Mesendoderm (in vitro differentiated cells): ENCODE data around the gene TIMM13.

ENCODE experiments used
- DNase-seq: peaks from one replicate; pipeline ENCODE4 v3.0.0; 2013
- H2AK5ac ChIP-seq: 2 replicates; pipeline ENCODE4 v1.6.1; 2013; ENCODE audit warnings: low read length, inconsistent platforms
- H2BK120ac ChIP-seq: 2 replicates; pipeline ENCODE4 v1.6.1; 2013; ENCODE audit warnings: low read depth, mild to moderate bottlenecking, low read length, moderate library complexity, mixed read lengths
- H2BK15ac ChIP-seq: replicated peaks from 2 replicates; pipeline ENCODE4 v1.6.1; 2013; ENCODE audit warnings: low read depth, mild to moderate bottlenecking, moderate library complexity
- H2BK5ac ChIP-seq: 2 replicates; pipeline ENCODE4 v1.6.1; 2013; ENCODE audit warnings: low read length, inconsistent platforms
- H3K18ac ChIP-seq: 2 replicates; pipeline ENCODE4 v1.6.1; 2013; ENCODE audit warnings: mild to moderate bottlenecking, low read length, mixed read lengths
- H3K23ac ChIP-seq: one replicate; pipeline ENCODE4 v1.6.1; 2013; ENCODE audit warnings: low read length
- H3K27ac ChIP-seq: 2 replicates; pipeline ENCODE4 v1.5.1; 2013; ENCODE audit warnings: low read depth, mild to moderate bottlenecking, inconsistent platforms, low read length, moderate library complexity
- H3K27me3 ChIP-seq: 2 replicates; pipeline ENCODE4 v1.6.1; 2013; ENCODE audit warnings: low read length, control low read depth, mild to moderate bottlenecking, inconsistent platforms; ENCODE audit not compliant: insufficient read depth, poor library complexity
- H3K36me3 ChIP-seq: 2 replicates; pipeline ENCODE4 v1.6.1; 2013; ENCODE audit warnings: low read length, inconsistent platforms; ENCODE audit not compliant: control insufficient read depth, insufficient read depth
- H3K4ac ChIP-seq: one replicate; pipeline ENCODE4 v1.6.1; 2013; ENCODE audit warnings: low read depth, mild to moderate bottlenecking, low read length, moderate library complexity
- H3K4me1 ChIP-seq: 2 replicates; pipeline ENCODE4 v1.6.1; 2013; ENCODE audit warnings: low read depth, low read length, inconsistent platforms; ENCODE audit not compliant: control insufficient read depth
- H3K4me2 ChIP-seq: 2 replicates; pipeline ENCODE4 v1.6.1; 2013; ENCODE audit warnings: low read length
- H3K4me3 ChIP-seq: 2 replicates; pipeline ENCODE4 v1.5.1; 2013; ENCODE audit warnings: mild to moderate bottlenecking, low read length
- H3K56ac ChIP-seq: one replicate; pipeline ENCODE4 v1.6.1; 2013; ENCODE audit warnings: low read length
- H3K79me1 ChIP-seq: 2 replicates; pipeline ENCODE4 v1.6.1; 2013; ENCODE audit warnings: low read length, inconsistent platforms
- H3K79me2 ChIP-seq: 2 replicates; pipeline ENCODE4 v1.6.1; 2013; ENCODE audit warnings: mild to moderate bottlenecking, low read length; ENCODE audit not compliant: control insufficient read depth, insufficient read depth
- H3K9ac ChIP-seq: 2 replicates; pipeline ENCODE4 v1.6.1; 2013; ENCODE audit warnings: low read length, inconsistent platforms
- H4K5ac ChIP-seq: one replicate; pipeline ENCODE4 v1.6.1; 2013; ENCODE audit warnings: low read length
- H4K8ac ChIP-seq: one replicate; pipeline ENCODE4 v1.6.1; 2013; ENCODE audit warnings: low read depth, mild to moderate bottlenecking, control low read depth, low read length, moderate library complexity
- WGBS: extraction: QIAGEN DNeasy Blood & Tissue Kit; methylation state at CpG from one replicate; pipeline ENCODE4 v1.1.7; 2013; ENCODE audit warnings: low lambda C conversion rate, missing lambda C conversion rate; ENCODE audit not compliant: insufficient coverage; ENCODE audit errors: extremely low coverage; 5-methylcytosine and 5-hydroxymethylcytosine counted together

The TIMM13 gene

DNA sequence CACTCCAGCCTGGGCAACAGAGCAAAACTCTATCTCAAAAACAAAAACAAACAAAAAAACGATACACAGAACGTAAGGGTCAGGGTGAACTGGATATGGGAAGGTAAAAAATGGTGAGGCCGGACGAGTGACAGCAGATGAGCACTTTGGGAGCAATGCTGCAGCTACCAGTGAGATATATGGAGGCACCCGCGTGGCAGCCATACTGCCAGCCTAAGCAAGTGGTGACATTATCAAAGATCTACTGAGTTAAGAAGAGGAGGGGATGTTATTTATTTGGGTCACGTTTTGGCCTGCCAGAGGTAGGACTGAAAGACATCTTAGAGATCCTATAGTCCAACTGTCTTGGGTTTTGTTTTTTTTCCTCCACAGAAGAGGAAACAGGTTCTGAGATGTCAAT lies 14.2 kb downstream of the TIMM13 start:
- no peak overlapping the region for H3K4ac ChIP-seq
- no peak overlapping the region for H3K27ac ChIP-seq
- H3K4me1 ChIP-seq, result no peaks in the 10 kb centered on the region
- H4K5ac ChIP-seq, result no peak overlapping the region
- no peak overlapping the region for H4K8ac ChIP-seq
- H3K79me1 ChIP-seq, result no peaks in the 10 kb centered on the region
- no peak overlapping the region for H3K9ac ChIP-seq
- no peak overlapping the region for H2BK120ac ChIP-seq
- no peak overlapping the region for H2BK5ac ChIP-seq
- no peaks in the 10 kb centered on the region for H3K36me3 ChIP-seq
- no peak overlapping the region for H2AK5ac ChIP-seq
- no peak overlapping the region for H3K23ac ChIP-seq
- WGBS, result no CpG with 5 or more reads among the region's 7 CpGs
- no peaks in the 10 kb centered on the region for H3K27me3 ChIP-seq
- no peak overlapping the region for H2BK15ac ChIP-seq
- no peak for DNase-seq
- no peak overlapping the region for H3K4me2 ChIP-seq
- H3K4me3 ChIP-seq, result no peak overlapping the region
- no peak overlapping the region for H3K18ac ChIP-seq
- H3K79me2 ChIP-seq, result no peaks in the 10 kb centered on the region
- H3K56ac ChIP-seq, result no peak overlapping the region

DNA sequence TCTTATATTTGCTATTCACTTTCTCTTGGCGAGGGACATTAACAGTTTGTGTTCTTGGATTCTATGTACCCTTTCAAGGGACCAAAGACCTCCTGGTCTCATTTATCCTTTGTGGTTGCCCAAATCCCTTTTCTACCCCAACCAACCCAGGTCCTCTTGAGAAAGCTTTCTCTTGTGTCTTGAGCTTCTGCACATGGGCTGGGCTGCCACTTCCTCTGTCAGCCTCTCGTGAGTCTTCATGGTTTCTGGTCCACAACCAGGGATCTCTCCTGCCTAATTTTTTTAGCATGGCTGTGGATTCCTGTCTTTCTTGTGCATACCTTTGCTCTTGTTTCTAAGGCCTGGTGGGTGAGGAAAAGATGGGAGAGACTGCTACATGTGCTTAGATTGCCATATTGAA lies 14.9 kb downstream of the TIMM13 start:
- Histone ChIP-seq H3K79me1 (no peaks in the 10 kb centered on the region), H2BK15ac (no peak overlapping the region), H3K56ac (no peak overlapping the region), H3K27me3 (no peaks in the 10 kb centered on the region), H2AK5ac (no peak overlapping the region), H4K8ac (no peak overlapping the region), H4K5ac (no peak overlapping the region), H3K27ac (no peak overlapping the region), H2BK5ac (no peak overlapping the region), H3K23ac (no peak overlapping the region), H3K4ac (no peak overlapping the region), H3K36me3 (no peaks in the 10 kb centered on the region), H2BK120ac (no peak overlapping the region), H3K79me2 (no peaks in the 10 kb centered on the region), H3K9ac (no peak overlapping the region), H3K18ac (no peak overlapping the region), H3K4me2 (no peak overlapping the region), H3K4me3 (no peak overlapping the region), H3K4me1 (no peaks in the 10 kb centered on the region)
- no CpG with 5 or more reads among the region's 2 CpGs for WGBS
- no peak for DNase-seq

DNA sequence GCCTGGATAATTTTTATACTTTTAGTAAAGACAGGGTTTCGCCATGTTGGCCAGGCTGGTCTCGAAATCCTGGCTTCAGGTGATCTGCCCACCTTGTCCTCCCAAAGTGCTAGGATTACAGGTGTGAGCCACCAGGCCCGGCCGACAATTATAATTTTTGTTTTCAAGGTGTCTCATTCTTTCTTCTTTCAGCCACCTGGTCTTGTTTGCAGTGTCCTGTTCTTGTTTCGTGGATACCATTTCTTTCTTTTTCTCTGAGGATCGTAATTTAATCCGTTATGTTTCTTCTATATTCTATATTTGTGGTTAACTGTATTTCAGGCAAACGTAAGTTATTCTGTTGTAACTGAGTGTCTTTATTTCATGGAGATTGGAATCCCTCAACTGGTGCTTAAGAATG lies 15.7 kb downstream of the TIMM13 start:
- Histone ChIP-seq H3K9ac (no peak overlapping the region), H3K23ac (no peak overlapping the region), H3K4me3 (no peak overlapping the region), H3K56ac (no peak overlapping the region), H4K5ac (no peak overlapping the region), H2BK120ac (no peak overlapping the region), H2BK5ac (no peak overlapping the region), H4K8ac (no peak overlapping the region), H3K27me3 (no peaks in the 10 kb centered on the region), H2BK15ac (no peak overlapping the region), H3K79me2 (no peaks in the 10 kb centered on the region), H3K27ac (no peak overlapping the region), H3K36me3 (no peaks in the 10 kb centered on the region), H3K79me1 (no peaks in the 10 kb centered on the region), H3K4me1 (no peaks in the 10 kb centered on the region), H2AK5ac (no peak overlapping the region), H3K18ac (no peak overlapping the region), H3K4ac (no peak overlapping the region), H3K4me2 (no peak overlapping the region)
- WGBS, result no CpG with 5 or more reads among the region's 8 CpGs
- DNase-seq, result no peak

DNA sequence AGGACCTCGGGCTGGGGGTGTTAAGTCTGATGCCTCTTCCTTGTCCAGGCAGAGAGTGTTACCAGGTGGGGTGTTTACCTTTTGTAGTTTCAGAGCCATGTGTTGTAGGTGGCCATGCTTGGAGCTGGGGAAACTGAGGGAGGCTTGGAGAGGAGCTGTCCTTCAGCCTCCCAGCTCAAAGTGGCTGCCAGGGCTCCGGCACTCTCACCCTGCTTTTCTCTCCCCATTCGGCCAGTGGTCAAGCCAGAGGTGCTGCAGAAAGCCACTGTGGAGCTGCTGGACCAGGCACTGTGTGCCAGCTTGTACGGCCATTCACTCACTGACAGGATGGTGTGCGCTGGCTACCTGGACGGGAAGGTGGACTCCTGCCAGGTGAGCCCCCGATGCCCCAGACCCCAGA lies 17.4 kb downstream of the TIMM13 start:
- no peak overlapping the region for H3K9ac ChIP-seq
- H4K5ac ChIP-seq, result no peak overlapping the region
- no peak overlapping the region for H2AK5ac ChIP-seq
- no peak overlapping the region for H4K8ac ChIP-seq
- H3K79me1 ChIP-seq, result no peaks in the 10 kb centered on the region
- no CpG with 5 or more reads among the region's 7 CpGs for WGBS
- H3K27me3 ChIP-seq, result no peaks in the 10 kb centered on the region
- no peak overlapping the region for H3K56ac ChIP-seq
- no peak overlapping the region for H3K4ac ChIP-seq
- no peaks in the 10 kb centered on the region for H3K79me2 ChIP-seq
- no peak for DNase-seq
- no peak overlapping the region for H3K18ac ChIP-seq
- H3K27ac ChIP-seq, result no peak overlapping the region
- H3K23ac ChIP-seq, result no peak overlapping the region
- no peak overlapping the region for H2BK15ac ChIP-seq
- no peak overlapping the region for H3K4me3 ChIP-seq
- no peak overlapping the region for H2BK5ac ChIP-seq
- no peak overlapping the region for H2BK120ac ChIP-seq
- H3K4me2 ChIP-seq, result no peak overlapping the region
- no peaks in the 10 kb centered on the region for H3K36me3 ChIP-seq
- no peaks in the 10 kb centered on the region for H3K4me1 ChIP-seq

DNA sequence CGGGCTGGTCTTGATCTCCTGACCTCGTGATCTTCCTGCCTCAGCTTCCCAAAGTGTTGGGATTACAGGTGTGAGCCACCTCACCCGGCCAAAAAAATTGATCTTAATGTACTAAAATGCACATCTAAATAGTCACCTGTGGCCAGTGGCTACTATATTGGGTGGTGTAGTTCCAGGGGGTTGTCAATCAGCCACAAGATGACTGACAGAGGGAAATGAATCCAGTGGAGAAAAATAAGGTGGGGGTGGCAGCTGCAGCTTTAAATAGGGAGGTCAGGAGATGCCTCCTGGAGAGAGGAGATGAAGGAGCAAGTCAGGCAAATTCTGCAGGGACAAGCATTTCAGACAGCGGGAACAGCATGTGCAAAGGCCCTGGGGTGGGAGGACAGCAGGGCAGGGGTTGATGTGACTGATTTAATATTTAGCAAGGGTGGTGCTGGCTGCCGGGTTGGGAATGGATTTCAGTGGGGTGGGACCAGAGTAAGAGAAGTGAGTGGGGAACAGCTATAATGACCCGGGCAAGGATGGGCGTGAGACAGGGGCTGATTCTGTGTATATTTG lies 18.0 kb downstream of the TIMM13 start:
- no peak overlapping the region for H3K9ac ChIP-seq
- H4K5ac ChIP-seq, result no peak overlapping the region
- H3K79me1 ChIP-seq, result no peaks in the 10 kb centered on the region
- H3K23ac ChIP-seq, result no peak overlapping the region
- H3K4me3 ChIP-seq, result no peak overlapping the region
- H3K4ac ChIP-seq, result no peak overlapping the region
- H2BK15ac ChIP-seq, result no peak overlapping the region
- H3K36me3 ChIP-seq, result no peaks in the 10 kb centered on the region
- DNase-seq, result no peak
- no peaks in the 10 kb centered on the region for H3K79me2 ChIP-seq
- no peak overlapping the region for H2AK5ac ChIP-seq
- WGBS, result no CpG with 5 or more reads among the region's 7 CpGs
- no peak overlapping the region for H2BK120ac ChIP-seq
- H4K8ac ChIP-seq, result no peak overlapping the region
- H3K56ac ChIP-seq, result no peak overlapping the region
- H3K27ac ChIP-seq, result no peak overlapping the region
- no peaks in the 10 kb centered on the region for H3K27me3 ChIP-seq
- H3K4me1 ChIP-seq, result no peaks in the 10 kb centered on the region
- no peak overlapping the region for H3K4me2 ChIP-seq
- no peak overlapping the region for H3K18ac ChIP-seq
- H2BK5ac ChIP-seq, result no peak overlapping the region

DNA sequence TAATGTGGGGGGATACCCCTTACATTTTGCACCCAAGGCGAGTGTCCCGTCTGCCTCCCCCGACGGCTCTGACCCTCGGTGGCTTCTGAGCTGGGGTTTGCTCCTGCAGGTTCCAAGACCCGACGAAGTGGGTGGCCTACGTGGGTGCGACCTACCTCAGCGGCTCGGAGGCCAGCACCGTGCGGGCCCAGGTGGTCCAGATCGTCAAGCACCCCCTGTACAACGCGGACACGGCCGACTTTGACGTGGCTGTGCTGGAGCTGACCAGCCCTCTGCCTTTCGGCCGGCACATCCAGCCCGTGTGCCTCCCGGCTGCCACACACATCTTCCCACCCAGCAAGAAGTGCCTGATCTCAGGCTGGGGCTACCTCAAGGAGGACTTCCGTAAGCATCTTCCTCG lies 19.1 kb downstream of the TIMM13 start:
- Histone ChIP-seq H3K4ac (no peak overlapping the region), H3K4me3 (no peak overlapping the region), H2BK5ac (no peak overlapping the region), H2AK5ac (no peak overlapping the region), H3K56ac (no peak overlapping the region), H3K18ac (no peak overlapping the region), H3K27ac (no peak overlapping the region), H3K79me1 (no peaks in the 10 kb centered on the region), H3K79me2 (no peaks in the 10 kb centered on the region), H4K5ac (no peak overlapping the region), H3K36me3 (no peaks in the 10 kb centered on the region), H3K4me1 (no peaks in the 10 kb centered on the region), H3K4me2 (no peak overlapping the region), H3K27me3 (no peaks in the 10 kb centered on the region), H2BK120ac (no peak overlapping the region), H3K9ac (no peak overlapping the region), H2BK15ac (no peak overlapping the region), H4K8ac (no peak overlapping the region), H3K23ac (no peak overlapping the region)
- DNase-seq, result no peak
- WGBS, result no CpG with 5 or more reads among the region's 25 CpGs
